ENCODE results near the gene METTL22.

Gene METTL22

DNA sequence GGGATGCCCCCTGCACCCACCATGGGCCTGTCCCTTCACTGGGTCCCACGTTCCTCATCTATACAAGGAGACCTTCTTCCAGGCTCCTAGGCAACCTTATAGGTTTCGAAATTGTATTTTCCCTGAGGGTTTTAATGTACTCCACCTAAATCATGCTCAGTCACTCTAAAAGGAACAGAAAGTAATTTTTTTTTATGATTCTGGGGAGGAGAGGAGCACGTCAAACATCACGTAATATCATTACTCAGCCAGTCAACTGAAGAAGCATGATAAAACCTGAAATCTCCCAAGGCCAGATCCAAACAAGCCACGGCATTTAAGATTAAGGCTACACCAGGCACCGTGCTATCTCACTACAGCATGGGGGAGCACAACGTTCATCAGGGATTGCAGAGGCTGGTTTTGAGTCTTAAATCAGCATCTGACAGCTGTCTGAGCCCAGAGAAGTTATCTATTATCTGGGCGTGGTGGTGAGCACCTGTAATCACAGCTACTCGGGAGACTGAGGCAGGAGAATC is 27.3 kb upstream of the METTL22 start:
- DNase-seq, result no peak

DNA sequence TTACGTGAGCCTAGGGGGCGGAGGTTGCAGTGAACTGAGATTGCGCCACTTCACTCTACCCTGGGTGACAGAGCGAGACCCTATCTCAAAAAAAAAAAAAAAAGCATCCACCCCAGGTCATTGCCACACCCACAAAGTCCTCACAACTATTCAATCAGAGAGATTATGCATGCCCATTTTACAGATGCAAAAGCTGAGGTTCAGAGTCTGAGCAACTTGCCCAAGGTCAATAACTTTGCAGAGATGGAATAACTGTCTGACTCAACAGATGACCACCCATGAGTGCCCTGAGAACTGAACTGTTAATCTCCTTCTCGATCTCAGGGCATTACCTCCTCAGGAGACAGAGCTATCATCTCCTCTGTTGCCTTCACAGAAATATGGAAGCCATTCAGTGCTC is 25.7 kb upstream of the METTL22 start:
- DNase-seq, result no peak

DNA sequence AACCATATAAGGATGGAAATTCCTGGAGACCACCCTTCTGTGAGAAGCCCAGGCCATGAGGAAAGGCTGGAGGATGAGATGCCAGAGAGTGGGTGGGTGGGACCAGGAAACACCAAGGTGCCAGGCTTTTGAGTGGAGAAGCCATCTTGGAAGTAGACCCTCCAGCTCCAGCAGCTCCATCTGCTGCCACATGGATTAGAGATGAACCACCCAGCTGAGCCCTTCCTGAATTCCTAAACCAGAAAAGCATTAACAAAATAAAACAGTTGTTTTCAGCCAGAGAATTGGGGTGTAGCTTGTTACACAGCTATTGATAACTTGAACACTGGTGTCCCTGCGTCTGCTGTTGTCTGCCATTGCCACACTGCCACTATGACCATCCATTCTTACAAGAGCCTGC is 24.9 kb upstream of the METTL22 start:
- no peak for DNase-seq

DNA sequence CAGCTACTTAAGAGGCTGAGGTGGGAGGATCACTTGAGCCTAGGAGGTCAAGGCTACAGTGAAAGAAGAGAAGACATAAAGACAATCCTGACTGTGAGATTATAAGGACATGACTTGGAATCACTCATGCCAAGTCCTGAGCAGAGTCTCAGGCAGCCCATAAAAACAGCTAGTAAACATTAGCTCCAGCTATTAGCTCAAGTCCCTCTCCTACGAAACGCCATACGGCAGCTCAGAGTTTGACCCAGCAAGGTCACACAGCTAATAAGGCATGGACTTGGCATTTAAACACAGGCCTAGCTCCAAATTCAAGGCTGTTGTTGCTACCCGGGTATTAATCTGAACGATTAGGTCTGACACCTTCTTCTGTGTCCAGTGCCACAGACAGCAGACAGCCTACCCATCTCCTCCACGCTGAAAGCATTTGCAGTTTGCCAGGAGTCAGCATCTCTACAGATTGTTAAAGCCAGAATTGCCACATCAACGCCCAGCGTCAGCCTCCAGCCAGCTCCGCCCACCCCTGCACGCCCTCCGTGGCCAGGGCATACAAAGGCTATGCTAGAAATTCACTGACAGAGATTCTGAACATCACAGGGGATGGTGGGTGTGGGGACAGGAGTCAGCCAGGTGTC is 21.2 kb upstream of the METTL22 start:
- no peak for DNase-seq

DNA sequence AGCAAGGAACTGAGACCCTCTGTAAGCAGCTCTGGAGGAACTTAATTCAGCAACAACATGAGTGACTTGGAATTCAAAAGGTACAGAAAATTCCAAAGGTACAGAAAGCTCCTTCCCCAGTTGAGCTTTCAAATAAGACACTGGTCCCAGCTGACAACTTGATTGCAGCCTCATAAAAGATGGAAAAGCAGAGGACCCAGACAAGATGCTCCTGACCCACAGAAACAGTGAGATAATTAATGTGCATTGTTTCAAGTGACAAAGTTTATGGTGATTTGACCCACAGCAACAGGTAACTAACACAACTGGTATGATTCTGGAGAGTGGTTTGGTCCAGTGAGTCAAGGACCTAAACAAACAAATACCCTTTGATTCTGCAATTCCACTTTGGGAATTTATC is 15.9 kb upstream of the METTL22 start:
- DNase-seq, result no peak

DNA sequence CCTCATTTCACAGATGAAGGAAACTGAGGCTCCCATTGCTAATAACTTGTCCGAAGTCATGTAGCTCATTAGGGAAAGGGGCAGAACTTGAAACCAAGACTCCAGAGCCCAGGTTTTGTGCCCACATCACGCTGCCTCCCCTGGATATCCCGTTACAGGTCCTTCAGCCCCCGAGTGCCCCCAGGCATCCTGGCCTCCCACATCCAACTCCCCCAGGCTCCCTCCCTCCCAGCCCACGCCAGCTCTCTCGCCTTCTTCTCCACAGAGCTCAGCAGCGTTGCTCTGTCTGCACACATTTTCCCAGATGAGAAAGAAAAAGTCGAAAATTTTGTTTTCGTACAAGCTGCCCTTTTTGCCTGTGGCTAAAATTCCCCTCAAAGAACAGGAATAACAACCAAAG is 14.3 kb upstream of the METTL22 start:
- DNase-seq, result no peak

DNA sequence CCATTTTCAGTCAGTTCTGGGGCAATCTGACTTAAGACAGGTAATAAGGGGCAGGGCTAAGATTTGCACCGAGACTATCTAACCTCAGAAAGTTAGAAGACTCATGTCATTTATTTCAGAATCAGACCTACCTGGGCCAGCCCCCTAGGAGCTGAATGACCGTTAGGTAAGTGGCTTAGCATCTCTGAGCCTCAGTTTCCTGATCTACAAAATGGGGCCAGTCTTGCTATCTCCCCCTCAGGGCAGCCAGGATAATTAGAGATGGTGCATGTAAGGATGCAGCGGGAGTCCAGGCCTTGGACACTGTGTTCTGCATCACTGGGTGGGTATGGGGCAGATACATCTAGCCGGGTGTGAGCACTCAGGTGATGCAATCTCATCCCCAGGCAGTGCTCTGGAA is 10.4 kb upstream of the METTL22 start:
- no peak for DNase-seq

DNA sequence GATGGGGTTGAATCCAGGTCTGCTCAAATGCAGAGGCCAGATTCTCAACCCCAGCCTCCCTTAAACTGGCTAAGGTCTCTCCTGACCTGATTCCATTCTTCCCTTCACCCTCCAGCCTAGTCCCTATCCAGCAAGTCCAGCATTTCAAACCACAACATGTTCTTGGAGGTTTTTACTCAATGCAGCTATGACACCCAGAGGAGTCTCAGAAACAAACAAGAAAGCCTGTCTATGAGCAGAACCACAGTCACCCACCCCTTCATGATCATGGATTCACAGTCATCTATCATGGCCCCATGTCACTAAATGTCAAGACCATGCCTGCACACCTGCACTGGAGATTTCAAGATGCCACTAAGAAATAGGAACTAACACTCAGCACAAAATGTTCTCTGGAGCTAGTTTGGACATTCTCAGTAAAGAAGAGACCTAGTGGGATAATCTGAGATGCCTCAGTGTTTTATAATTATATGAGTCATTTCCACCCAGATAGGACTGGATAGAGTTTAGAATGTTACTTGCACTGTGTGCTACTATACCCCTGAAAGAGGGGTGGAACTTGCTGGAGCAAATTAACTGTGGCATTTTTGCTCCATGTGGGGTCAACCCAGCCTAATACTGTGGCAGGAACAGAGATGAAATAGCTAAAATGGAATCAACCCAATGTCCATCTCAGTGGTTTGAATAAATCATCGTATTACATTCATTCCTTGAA is 9.5 kb upstream of the METTL22 start:
- DNase-seq, result no peak

DNA sequence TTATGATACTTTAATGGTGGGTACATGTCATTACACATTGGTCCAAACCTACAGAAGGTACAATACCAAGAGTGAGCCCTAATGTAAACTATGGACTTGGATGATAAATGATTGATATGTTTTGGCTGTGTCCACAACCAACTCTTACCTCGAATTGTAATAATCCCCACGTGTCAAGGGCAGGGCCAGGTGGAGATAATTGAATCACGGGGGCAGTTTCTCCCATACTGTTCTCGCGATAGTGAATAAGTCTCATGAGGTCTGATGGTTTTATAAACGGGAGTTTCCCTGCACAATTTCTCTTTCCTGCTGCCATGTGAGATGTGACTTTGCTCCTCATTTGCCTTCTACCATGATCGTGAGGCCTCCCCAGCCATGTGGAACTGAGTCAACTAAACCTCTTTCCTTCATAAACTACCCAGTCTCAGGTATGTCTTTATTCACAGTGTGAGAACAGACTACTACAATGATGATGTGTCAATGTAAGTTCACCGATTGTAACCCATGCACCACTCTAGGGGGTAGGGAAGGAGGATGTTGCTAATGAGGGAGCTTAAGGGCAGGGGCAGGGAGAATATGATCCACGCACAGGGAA is 7.0 kb upstream of the METTL22 start:
- DNase-seq, result no peak

DNA sequence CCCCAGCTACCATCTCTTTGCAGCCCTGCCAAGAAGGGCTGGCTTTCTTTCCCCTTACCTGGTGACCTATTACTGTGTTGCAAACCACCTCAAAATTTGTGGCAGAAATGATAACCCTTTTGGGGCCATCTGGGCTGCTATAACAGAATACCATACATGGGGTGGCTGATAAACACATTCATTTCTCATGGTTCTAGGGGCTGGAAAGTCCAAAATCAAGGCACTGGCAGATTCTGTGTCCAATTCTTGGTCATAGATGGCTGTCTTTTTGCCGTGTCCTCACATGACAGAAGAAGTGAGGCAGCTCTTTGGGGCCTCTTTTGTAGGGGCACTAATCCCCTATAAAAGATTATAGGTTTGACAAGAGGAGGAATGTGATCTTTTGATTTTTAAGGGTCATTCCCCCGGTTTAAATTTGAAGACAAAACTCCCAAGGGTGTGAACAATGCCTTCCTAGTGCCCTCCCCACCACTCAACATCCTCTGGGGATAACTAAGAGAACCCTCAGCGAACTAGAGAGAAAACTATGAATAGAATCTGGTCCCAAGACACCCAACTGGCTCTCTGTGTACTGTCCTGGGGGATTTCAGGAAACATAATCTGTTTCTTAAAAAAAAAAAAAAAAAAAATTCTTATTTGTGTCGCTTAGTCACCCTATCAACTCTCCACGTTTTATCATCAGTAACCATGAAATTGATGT is 1.7 kb upstream of the METTL22 start:
- DNase-seq, result no peak

DNA sequence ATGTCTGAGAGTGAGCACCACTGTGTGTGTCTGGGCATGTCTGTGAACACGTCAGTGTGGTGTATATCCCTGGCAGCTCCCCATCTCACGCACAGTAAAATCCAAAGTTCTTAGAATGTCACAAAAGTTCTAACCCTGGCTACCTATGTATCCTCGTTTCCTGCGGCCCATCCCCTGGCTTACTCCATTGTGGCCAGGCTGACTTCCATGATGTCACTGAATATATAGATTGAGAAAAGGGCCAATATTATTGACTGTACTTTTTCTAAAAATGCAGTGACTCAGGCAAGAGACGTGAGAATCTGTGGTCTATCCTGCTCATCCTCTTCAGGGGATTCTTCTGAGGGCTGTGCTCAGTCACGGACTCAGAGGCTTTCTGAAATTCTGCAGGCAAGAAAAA is 963 bp upstream of the METTL22 start:
- no peak for DNase-seq

DNA sequence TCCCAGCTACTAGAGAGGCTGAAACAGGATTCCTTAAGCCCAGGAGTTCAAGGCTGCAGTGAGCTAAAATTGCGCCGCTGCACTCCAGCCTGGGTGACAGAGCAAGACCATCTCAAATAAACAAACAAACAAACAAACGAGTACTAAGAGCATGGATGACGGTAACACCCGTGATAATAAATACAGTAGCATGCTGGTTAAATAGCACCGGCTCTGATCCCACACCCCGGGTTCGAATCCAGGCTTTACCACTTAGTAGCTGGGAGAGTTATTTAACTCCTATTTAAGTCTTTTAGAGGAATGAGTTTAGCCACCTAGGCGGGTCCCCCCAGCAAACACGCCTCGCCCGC is 301 bp upstream of the METTL22 start:
- no peak for DNase-seq

DNA sequence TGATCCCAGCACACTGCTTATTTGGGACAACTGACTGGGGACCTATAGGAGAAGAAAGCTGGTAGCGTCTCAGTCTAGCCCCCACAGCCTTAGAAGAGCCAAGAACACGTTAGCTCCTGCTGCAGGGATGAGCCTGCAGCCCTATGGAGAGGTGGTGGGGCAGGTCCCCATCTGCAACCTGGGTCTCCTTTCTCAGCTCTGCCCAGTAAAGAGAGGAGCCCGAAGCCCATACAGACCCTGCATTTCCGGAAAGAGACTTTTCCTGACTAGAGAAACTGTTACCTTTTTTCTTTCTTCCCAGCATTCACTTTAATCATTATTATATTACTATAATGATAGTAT is 788 bp downstream of the METTL22 start:
- DNase-seq, result no peak

DNA sequence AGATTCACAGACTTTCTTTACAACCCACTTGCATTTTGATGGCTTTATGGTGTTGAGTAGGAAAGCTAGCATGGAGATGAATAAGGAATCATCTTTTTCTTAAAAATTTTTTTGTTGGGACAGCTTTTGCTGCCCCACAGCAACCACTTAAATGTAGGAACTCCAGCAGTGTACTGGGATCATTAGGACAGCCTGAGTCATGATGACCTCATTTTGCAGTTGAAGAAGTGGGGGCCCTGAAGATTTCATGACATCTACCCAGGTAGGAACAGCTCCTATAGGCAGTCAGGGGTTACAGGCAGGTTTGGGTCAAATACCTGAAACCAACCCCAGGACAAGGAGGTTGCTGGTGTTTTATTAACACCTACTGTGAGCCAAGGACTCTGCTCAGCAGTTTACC is 2.1 kb downstream of the METTL22 start:
- DNase-seq, result no peak

DNA sequence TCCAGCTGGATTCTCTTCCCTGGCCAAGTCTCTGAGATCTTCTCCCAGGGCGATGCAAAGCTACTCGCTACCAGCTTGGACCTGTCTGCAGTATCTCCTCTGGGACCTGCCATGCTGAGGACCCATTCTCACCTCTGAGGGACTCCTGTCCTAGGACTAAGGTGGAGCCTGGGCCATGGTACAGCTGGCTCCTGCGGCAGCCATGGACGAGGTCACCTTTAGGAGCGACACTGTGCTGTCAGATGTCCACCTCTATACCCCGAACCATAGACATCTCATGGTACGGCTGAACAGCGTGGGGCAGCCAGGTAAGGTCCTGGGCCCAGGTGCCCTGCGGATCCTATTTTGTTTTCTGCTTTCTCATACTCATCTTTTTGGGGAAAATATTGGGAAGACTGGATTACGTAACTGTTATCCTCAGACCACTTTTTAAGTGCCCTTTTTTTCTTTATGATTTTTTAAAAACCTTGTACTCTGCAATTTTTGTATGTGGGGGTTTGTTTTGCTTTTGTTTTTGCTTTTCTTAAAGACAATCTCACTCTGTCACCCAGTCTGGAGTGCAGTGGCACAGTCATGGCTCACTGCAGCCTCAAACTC is 4.1 kb downstream of the METTL22 start:
- DNase-seq, result no peak

DNA sequence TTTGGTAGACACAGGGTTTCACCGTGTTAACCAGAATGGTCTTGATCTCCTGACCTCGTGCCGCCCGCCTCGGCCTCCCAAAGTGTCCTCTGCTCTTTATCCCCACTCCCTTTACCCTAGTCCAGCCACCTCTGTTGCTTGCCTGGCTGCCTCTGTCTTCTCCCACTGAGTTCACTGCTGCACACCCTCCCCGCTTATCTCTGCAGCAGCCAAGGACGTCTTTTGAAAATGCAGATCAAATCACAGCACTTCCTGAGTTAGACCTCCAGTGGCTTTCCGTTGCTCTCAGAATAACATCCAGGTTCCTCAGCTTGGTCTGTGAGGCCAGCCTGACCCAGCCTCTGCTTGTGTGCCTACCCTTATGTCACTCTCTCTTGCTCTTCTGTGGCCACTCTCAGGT is 5.4 kb downstream of the METTL22 start:
- DNase-seq, result no peak

DNA sequence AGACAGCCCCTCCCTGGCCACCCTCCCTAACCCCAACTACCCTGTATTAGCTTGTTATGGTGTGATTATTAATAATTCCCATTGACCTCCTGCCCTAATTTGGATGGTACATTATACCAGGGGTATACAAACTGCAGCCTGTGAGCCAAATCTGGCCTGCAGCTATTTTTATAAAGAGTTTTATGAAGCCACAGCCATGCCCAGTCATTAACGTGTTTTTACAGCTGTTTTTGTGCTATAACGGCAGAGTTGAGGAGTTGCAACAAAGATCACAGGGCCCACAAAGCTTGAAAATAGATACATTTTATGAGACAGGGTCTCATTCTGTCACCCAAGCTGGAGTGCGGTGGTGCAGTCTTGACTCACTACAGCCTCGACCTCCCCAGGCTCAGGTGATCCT is 6.0 kb downstream of the METTL22 start:
- DNase-seq, result no peak

DNA sequence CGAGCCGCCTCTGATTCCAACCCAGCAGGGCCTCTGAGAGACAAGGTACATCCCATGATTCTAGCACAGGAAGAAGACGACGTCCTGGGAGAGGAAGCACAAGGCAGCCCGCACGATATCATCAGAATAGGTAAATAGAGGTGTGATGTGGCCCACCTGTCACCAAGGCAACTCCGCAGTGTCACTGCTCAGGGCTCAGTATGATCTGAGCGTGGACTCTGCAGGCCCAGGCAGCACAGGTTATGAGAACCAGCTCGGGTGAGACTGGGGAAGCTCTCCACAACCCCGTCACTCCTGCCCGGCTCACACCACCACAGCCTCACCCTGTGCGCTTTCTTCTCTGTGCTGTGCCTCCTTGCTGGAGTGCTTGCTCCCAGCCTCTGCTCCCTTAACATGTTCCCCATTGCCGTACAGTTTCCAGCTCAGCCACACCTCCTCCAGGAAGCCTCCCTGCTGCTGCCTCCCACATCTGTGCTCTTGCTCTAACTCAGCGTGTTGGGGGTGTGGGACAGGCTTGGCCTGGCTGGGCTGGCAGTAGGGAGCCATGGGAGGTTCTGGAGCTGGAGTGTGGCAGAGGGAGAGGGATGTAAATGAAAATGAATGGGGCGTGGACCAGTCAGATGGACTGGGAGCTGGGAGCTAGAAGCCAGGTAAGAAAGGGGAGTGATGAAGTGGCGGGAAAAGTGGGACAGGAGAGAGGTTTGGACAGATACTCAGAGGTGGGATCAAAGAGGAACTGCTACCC is 7.7 kb downstream of the METTL22 start:
- DNase-seq, result no peak

DNA sequence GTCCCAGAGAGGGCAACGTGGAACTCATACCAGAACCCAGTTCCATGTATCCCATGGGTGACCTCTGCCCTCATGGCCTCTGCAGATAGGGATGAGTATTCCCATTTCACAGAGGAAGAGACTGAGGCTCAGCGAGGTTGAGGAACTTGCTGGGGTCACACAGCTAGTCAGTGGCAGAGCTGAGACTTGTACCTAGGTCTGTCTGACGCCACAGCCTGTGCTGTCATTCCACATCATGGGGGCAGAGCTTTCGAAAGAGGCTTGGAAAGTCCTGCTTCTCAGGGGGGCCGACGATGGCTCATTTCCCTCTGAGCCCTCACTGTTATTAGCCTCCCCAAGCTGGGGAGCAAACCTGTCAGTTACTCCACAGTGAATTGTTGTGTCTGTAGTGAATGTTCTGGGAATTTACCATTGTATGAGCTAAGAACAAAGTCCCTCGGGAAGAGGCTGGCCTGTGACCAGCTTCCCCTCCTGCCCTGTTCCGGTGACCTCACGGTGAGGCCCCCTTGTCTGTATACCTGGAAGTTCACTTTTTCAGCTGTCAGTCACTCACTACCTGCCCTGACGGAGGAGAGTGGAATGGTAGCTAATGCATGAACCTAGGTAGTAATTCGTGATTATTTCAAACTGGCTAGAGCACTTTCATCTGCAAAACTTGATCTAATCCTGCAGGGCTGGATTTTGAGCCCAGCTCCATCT is 8.9 kb downstream of the METTL22 start:
- DNase-seq, result no peak

DNA sequence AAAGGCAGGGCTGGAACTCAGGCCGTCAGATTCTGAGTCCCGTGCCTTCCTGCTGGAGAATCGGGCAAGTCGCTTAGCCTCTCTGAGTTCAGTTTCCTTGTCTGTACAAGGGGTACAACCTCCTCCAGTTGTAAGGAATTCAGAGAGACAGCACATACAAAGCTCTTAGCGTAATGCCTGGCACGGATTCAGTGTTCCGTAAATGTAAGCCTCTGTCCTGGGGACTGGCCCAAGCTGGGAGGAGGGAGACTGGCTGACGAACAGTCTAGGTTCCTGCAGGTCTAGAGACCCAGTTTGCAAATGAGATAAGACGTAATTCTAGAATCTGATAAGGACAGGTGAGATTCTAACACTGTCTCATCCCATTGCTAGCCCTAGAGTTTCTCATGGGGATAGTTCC is 9.9 kb downstream of the METTL22 start:
- no peak for DNase-seq

DNA sequence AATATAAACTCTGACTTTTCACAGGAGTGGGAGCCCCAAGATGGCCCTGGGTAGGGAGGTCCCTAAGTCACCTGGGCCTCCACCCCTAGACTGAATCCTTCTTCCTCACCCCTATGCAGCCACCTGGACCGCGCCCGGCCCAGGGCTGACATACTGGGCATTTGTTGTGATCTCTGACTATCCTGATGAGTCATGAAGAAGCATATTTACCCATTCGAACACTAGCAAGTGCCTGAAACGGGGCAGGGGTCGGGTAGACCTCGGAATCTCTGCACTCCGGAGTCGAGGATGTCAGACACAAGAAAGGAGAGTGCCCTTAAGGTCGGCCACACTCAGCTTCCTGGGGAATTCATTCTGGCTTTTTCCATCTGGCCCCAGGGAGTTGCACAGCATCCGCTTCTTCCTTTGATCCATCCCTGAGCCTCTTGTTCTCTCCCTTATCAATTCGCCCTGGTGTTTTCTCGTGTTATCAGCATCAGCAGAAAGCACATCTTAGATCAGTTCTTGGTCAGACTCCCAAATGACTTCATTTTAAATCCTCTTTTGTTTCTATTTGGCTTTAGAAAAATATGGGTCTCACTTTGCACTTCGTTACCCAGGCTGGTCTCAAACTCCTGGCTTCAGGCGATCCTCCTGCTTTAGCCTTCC is 10.4 kb downstream of the METTL22 start:
- no peak for DNase-seq

All from DMS79 (cell line).